B cell (primary cell): ENCODE results near the gene IL31. TPM values are rescaled to one million over a fixed set of nuclear protein-coding genes. Genes with fewer than 3 reads are reported as not detected.

Experiments
- ATAC-seq: fragments of 200-7000 bp; cut with Tn5 transposase; one replicate; pipeline ENCODE4 v1.10.0; 2021; ENCODE audit warnings: low read depth, mild to moderate bottlenecking, moderate number of reproducible peaks, moderate library complexity
- CTCF ChIA-PET: fragments of 350-600 bp; sonication (Branson Sonifier 250); formaldehyde crosslinking; loops from one replicate; lab custom pipeline; 2021; ENCODE audit warnings: antibody characterized with exemption, inconsistent platforms; lab: Charles Lee
- POLR2A ChIA-PET: fragments of 350-600 bp; sonication (Branson Sonifier 250); formaldehyde crosslinking; loops from one replicate; lab custom pipeline; 2021; ENCODE audit warnings: antibody characterized with exemption; lab: Charles Lee
- DNase-seq: peaks from one replicate; pipeline ENCODE4 v3.0.0; 2013
- H2AFZ ChIP-seq: 2 replicates; pipeline ENCODE4 v1.6.1; 2012; ENCODE audit warnings: mild to moderate bottlenecking, low read depth, low read length; ENCODE audit not compliant: insufficient read depth, poor library complexity, severe bottlenecking
- H3K27ac ChIP-seq, 2 donors: 1 replicate in 1 of 2; 2 replicates in 1 of 2; pipeline ENCODE4 v1.5.1; 2012 to 2013; ENCODE audit warnings: low read length in 2 of 2, mild to moderate bottlenecking in 2 of 2, moderate library complexity in 1 of 2
- H3K27me3 ChIP-seq, 4 experiments: fragments of 200-600 bp in 1 of 4; sonication (generic) in 1 of 4; replicated peaks in 1 of 4; 1 replicate in 2 of 4; 2 replicates in 2 of 4; pipeline versions ENCODE4 v1.6.1 to v1.7.0; 2013 to 2016; ENCODE audit warnings: low read length in 3 of 4, mild to moderate bottlenecking in 2 of 4, mixed read lengths in 1 of 4, moderate library complexity in 1 of 4; ENCODE audit not compliant: insufficient read depth in 4 of 4, control insufficient read depth in 3 of 4; ENCODE audit errors: control extremely low read depth in 1 of 4
- H3K36me3 ChIP-seq, 2 experiments: replicated peaks in 1 of 2; 1 replicate in 1 of 2; 2 replicates in 1 of 2; pipeline versions ENCODE4 v1.6.1 to v1.7.1; 2013; ENCODE audit warnings: low read length in 1 of 2; ENCODE audit not compliant: insufficient read depth in 2 of 2, control insufficient read depth in 1 of 2; ENCODE audit errors: control extremely low read depth in 1 of 2, extremely low read depth in 1 of 2
- H3K4me1 ChIP-seq, 2 donors: fragments of 200-600 bp in 1 of 2; sonication (generic) in 1 of 2; 1 replicate in 1 of 2; 2 replicates in 1 of 2; pipeline versions ENCODE4 v1.5.1 to v1.6.1; 2013 to 2017; ENCODE audit warnings: low read length in 2 of 2; ENCODE audit not compliant: control insufficient read depth in 2 of 2, insufficient read depth in 2 of 2
- H3K4me2 ChIP-seq: replicated peaks from 2 replicates; pipeline ENCODE3; 2012; ENCODE audit warnings: mild to moderate bottlenecking, low read depth, low read length; ENCODE audit not compliant: poor library complexity, severe bottlenecking
- H3K4me3 ChIP-seq, 5 experiments: fragments of 200-600 bp in 1 of 5; sonication (generic) in 1 of 5; 1 replicate in 3 of 5; 2 replicates in 2 of 5; pipeline versions ENCODE4 v1.5.1 to v1.7.0; 2011 to 2016; ENCODE audit warnings: low read length in 4 of 5, mild to moderate bottlenecking in 4 of 5, low read depth in 2 of 5, control low read depth in 1 of 5, moderate library complexity in 1 of 5; ENCODE audit not compliant: insufficient read depth in 1 of 5; ENCODE audit errors: control extremely low read depth in 1 of 5, extremely low read depth in 1 of 5
- H3K79me2 ChIP-seq: fragments of 200-600 bp; sonication (generic); one replicate; pipeline ENCODE4 v1.6.0; 2016; ENCODE audit warnings: low read length; ENCODE audit not compliant: control insufficient read depth, insufficient read depth
- H3K9ac ChIP-seq: fragments of 200-600 bp; sonication (generic); 2 replicates; pipeline ENCODE4 v1.6.1; 2017; ENCODE audit warnings: mild to moderate bottlenecking, low read length, moderate library complexity
- H3K9me3 ChIP-seq, 3 donors: one replicate each; pipeline versions ENCODE4 v1.6.1 to v1.7.1; 2013; ENCODE audit warnings: low read length in 2 of 3; ENCODE audit not compliant: control insufficient read depth in 2 of 3, insufficient read depth in 1 of 3; ENCODE audit errors: control extremely low read depth in 1 of 3
- H4K20me1 ChIP-seq: 2 replicates; pipeline ENCODE4 v1.6.0; 2012; ENCODE audit warnings: mild to moderate bottlenecking, low read length; ENCODE audit not compliant: insufficient read depth, control insufficient read depth, poor library complexity, severe bottlenecking
- H3K27ac Mint-ChIP-seq: one replicate; pipeline ENCODE4 v1.8.0; 2021; ENCODE audit warnings: mixed read lengths
- H3K27me3 Mint-ChIP-seq: one replicate; pipeline ENCODE4 v1.8.0; 2021; ENCODE audit warnings: mixed read lengths
- H3K4me1 Mint-ChIP-seq: one replicate; pipeline ENCODE4 v1.8.0; 2021; ENCODE audit warnings: mixed read lengths
- H3K4me3 Mint-ChIP-seq: one replicate; pipeline ENCODE4 v1.8.0; 2021; ENCODE audit warnings: mixed read lengths
- H3K9me3 Mint-ChIP-seq: one replicate; pipeline ENCODE4 v1.8.0; 2022; ENCODE audit warnings: mixed read lengths; ENCODE audit not compliant: insufficient read depth
- EZH2 ChIP-seq: IDR thresholded peaks from 2 replicates; pipeline ENCODE4 v1.6.1; 2012; ENCODE audit warnings: borderline replicate concordance, low read depth, mild to moderate bottlenecking, moderate library complexity, low read length; ENCODE audit not compliant: insufficient read depth, poor library complexity, severe bottlenecking
- WGBS: methylation state at CpG from one replicate; pipeline ENCODE4 v1.1.5; 2013; ENCODE audit warnings: missing lambda C conversion rate; ENCODE audit not compliant: insufficient coverage; 5-methylcytosine and 5-hydroxymethylcytosine counted together
- intact Hi-C: fragments of 100-400 bp; cut with micrococcal nuclease; formaldehyde crosslinking; loops from one replicate; pipeline ENCODE4 v1.10.0; 2022
- polyA plus RNA-seq: library from polyadenylated mRNA; depleted of rRNA; stranded (reverse); fragments of >200 nt; gene quantifications from 2 replicates; pipeline ENCODE4 v1.2.3, GENCODE V29; 2012
- total RNA-seq, 2 donors: library from RNA; stranded (reverse); fragments of 120-200 nt in 1 of 2; gene quantifications; 1 replicate in 1 of 2; 2 replicates in 1 of 2; pipeline versions ENCODE4 v1.2.3 to v1.2.4, GENCODE V29; 2013 to 2022
- TF ChIP-seq, protein P1 (sequence below): fragments of 200-600 bp; IDR thresholded peaks from one replicate; pipeline ENCODE4 v1.8.0; 2022; ENCODE audit warnings: antibody characterized with exemption, mild to moderate bottlenecking

IL31 gene
- total and polyA plus RNA-seq, 2 donors (not counting 1 experiment from before 2014, with no cell fraction given), result not detected

DNA sequence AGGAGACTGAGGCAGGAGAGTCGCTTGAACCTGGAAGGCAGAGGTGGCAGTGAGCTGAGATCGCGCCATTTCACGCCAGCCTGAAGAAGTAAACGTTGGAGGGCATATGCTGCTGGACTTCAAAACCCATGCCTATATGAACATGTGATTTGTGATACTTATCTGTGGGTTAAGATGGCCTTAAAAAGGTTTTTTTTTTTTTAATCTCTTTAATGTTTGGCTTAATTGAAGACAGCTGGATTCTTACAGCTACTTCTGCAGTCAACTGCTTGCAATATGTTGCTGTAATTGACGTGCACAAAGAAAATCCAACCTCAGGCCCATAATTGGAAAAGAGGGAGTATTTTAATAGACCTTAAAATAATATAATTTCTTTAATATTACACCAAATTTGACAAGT is 28.0 kb upstream of the IL31 start:
- H3K9me3 Mint-ChIP-seq, result no peaks in the 10 kb centered on the region
- ATAC-seq (no peak), DNase-seq (no peak)
- H3K4me3 Mint-ChIP-seq, result no peak overlapping the region
- CTCF ChIA-PET, result interaction anchor here (2.1 kb wide), 1 partner anchor 11 kb away, joined by 5 read pairs; no protein-coding TSS in a partner anchor
- peaks cover 13 to 14% of the 10 kb centered on the region in 2 donors for H3K4me1 ChIP-seq
- POLR2A ChIA-PET, result no interaction called here
- H3K4me2 ChIP-seq, result no peak overlapping the region
- H3K9ac ChIP-seq, result no peak overlapping the region
- H2AFZ ChIP-seq, result no peak overlapping the region
- peaks cover 0 to 49% (median 26%) of the 10 kb centered on the region in 4 experiments for H3K27me3 ChIP-seq
- H3K4me1 Mint-ChIP-seq, result peaks cover 12% of the 10 kb centered on the region
- no peak overlapping the region for H3K27ac Mint-ChIP-seq
- H3K27ac ChIP-seq, result no peak overlapping the region
- intact Hi-C loops, result no loop called here
- peaks cover 0 to 13% (median 0%) of the 10 kb centered on the region in 3 donors for H3K9me3 ChIP-seq
- peaks cover 32% of the 10 kb centered on the region for H3K27me3 Mint-ChIP-seq
- no peaks in the 10 kb centered on the region for H4K20me1 ChIP-seq
- H3K36me3 ChIP-seq, result peaks cover 0 to 5% of the 10 kb centered on the region in 2 experiments
- no peak overlapping the region for H3K4me3 ChIP-seq
- no peak for TF ChIP-seq EZH2
- TF ChIP-seq, protein P1, sequence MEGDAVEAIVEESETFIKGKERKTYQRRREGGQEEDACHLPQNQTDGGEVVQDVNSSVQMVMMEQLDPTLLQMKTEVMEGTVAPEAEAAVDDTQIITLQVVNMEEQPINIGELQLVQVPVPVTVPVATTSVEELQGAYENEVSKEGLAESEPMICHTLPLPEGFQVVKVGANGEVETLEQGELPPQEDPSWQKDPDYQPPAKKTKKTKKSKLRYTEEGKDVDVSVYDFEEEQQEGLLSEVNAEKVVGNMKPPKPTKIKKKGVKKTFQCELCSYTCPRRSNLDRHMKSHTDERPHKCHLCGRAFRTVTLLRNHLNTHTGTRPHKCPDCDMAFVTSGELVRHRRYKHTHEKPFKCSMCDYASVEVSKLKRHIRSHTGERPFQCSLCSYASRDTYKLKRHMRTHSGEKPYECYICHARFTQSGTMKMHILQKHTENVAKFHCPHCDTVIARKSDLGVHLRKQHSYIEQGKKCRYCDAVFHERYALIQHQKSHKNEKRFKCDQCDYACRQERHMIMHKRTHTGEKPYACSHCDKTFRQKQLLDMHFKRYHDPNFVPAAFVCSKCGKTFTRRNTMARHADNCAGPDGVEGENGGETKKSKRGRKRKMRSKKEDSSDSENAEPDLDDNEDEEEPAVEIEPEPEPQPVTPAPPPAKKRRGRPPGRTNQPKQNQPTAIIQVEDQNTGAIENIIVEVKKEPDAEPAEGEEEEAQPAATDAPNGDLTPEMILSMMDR, result no peak
- H3K79me2 ChIP-seq, result no peaks in the 10 kb centered on the region
- WGBS, result 93% methylated on average over 3 of the region's 6 CpGs

DNA sequence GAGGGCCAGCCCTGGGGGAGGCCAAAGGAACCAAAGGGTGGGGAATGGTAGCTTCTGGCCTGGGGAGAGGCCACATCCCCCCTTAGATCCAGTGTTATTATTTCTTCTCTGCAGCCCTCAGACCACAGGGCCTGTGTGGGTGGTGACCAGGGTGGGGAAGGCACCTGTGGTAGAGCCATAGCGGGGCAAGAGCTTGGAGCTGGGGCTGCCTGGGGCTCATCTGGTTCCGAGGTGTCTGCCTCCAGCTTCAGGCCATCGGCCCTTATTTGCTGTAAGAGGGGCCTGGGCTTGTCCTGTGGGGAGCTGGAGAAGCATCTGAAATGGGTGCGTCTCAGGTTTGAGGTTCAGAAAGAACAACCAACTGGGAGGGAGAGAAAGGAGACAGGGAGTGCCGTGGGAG is 27.4 kb upstream of the IL31 start:
- peaks cover 0 to 49% (median 26%) of the 10 kb centered on the region in 4 experiments for H3K27me3 ChIP-seq
- H3K79me2 ChIP-seq, result no peaks in the 10 kb centered on the region
- ChIA-PET CTCF (no interaction called here), POLR2A (no interaction called here)
- peaks cover 0 to 13% (median 0%) of the 10 kb centered on the region in 3 donors for H3K9me3 ChIP-seq
- no peak overlapping the region for H3K9ac ChIP-seq
- no peak overlapping the region for H2AFZ ChIP-seq
- H3K27me3 Mint-ChIP-seq, result peaks cover 36% of the 10 kb centered on the region
- 91% methylated on average over 4 of the region's 5 CpGs for WGBS
- intact Hi-C loops, result no loop called here
- H3K27ac Mint-ChIP-seq, result peak overlapping the region; percentile 67
- TF ChIP-seq EZH2, result no peak
- TF ChIP-seq, protein P1, result no peak
- no peak for ATAC-seq
- peaks cover 13 to 14% of the 10 kb centered on the region in 2 donors for H3K4me1 ChIP-seq
- peaks cover 12% of the 10 kb centered on the region for H3K4me1 Mint-ChIP-seq
- no peaks in the 10 kb centered on the region for H4K20me1 ChIP-seq
- no peak overlapping the region for H3K4me3 Mint-ChIP-seq
- DNase-seq, result no peak
- H3K36me3 ChIP-seq, result no peaks in the 10 kb centered on the region
- no peak overlapping the region for H3K27ac ChIP-seq
- H3K4me2 ChIP-seq, result no peak overlapping the region
- H3K9me3 Mint-ChIP-seq, result no peaks in the 10 kb centered on the region
- no peak overlapping the region for H3K4me3 ChIP-seq
